Smooth muscle cell (in vitro differentiated cells): ENCODE measurements around the gene MSGN1. TPM values are rescaled to one million over a fixed set of nuclear protein-coding genes. Genes with fewer than 3 reads are reported as not detected.

ENCODE experiments used
- DNase-seq: peaks from one replicate; lab custom pipeline; 2025; ENCODE audit not compliant: unreplicated experiment; lab: John Stamatoyannopoulos, UW
- H2AFZ ChIP-seq: fragments of 200-600 bp; sonication (generic); 2 replicates; pipeline ENCODE4 v1.6.0; 2016; ENCODE audit warnings: antibody characterized with exemption, low read depth, mild to moderate bottlenecking
- H3F3A ChIP-seq: fragments of 200-600 bp; sonication (generic); 2 replicates; pipeline ENCODE4 v1.6.0; 2017; ENCODE audit warnings: antibody characterized with exemption, low read depth
- H3K27ac ChIP-seq: fragments of 200-600 bp; sonication (generic); 2 replicates; pipeline ENCODE4 v1.5.1; 2016; ENCODE audit warnings: low read depth, mild to moderate bottlenecking
- H3K27me3 ChIP-seq: fragments of 200-600 bp; sonication (generic); 2 replicates; pipeline ENCODE4 v1.6.1; 2016; ENCODE audit warnings: low read depth, mild to moderate bottlenecking
- H3K36me3 ChIP-seq: fragments of 200-600 bp; sonication (generic); 2 replicates; pipeline ENCODE4 v1.5.1; 2016; ENCODE audit warnings: low read depth
- H3K4me1 ChIP-seq: fragments of 200-600 bp; sonication (generic); 2 replicates; pipeline ENCODE4 v1.5.1; 2016; ENCODE audit warnings: low read depth
- H3K4me2 ChIP-seq: fragments of 200-600 bp; sonication (generic); 2 replicates; pipeline ENCODE4 v1.6.0; 2016; ENCODE audit warnings: mild to moderate bottlenecking
- H3K4me3 ChIP-seq: fragments of 200-600 bp; sonication (generic); 2 replicates; pipeline ENCODE4 v1.5.1; 2016; ENCODE audit warnings: mild to moderate bottlenecking
- H3K79me2 ChIP-seq: fragments of 200-600 bp; sonication (generic); 2 replicates; pipeline ENCODE4 v1.6.0; 2016; ENCODE audit warnings: low read depth, mild to moderate bottlenecking
- H3K9ac ChIP-seq: fragments of 200-600 bp; sonication (generic); 2 replicates; pipeline ENCODE4 v1.6.0; 2016; ENCODE audit warnings: low read depth
- H3K9me3 ChIP-seq: fragments of 200-600 bp; sonication (generic); replicated peaks from 2 replicates; pipeline ENCODE4 v1.5.1; 2016; ENCODE audit warnings: low read depth
- H4K20me1 ChIP-seq: fragments of 200-600 bp; sonication (generic); 2 replicates; pipeline ENCODE4 v1.6.0; 2016; ENCODE audit warnings: low read depth
- WGBS: methylation state at CpG from one replicate; pipeline ENCODE4 v1.1.7; 2016; ENCODE audit warnings: low lambda C conversion rate; 5-methylcytosine and 5-hydroxymethylcytosine counted together
- polyA plus RNA-seq: library from polyadenylated mRNA; unstranded; fragments of >200 nt; fragmentation: Nextera tagmentation; extraction: Ambion mirVana; gene quantifications from 2 replicates; pipeline ENCODE4 v1.2.1, GENCODE V29; 2016
- total RNA-seq: library from RNA; depleted of rRNA; stranded (reverse); fragments of >200 nt; gene quantifications from 2 replicates; pipeline ENCODE4 v1.2.3, GENCODE V29; 2014
- TF ChIP-seq, protein P1 (sequence below): fragments of 200-600 bp; sonication (generic); IDR thresholded peaks from 2 replicates; pipeline ENCODE4 v1.5.1; 2017; ENCODE audit warnings: borderline replicate concordance, mild to moderate bottlenecking, antibody characterized with exemption; ENCODE audit not compliant: insufficient read depth, poor library complexity, severe bottlenecking

The MSGN1 gene
- total and polyA plus RNA-seq, 2 experiments from 2014 or later: 0.56 TPM; not detected in 1

DNA sequence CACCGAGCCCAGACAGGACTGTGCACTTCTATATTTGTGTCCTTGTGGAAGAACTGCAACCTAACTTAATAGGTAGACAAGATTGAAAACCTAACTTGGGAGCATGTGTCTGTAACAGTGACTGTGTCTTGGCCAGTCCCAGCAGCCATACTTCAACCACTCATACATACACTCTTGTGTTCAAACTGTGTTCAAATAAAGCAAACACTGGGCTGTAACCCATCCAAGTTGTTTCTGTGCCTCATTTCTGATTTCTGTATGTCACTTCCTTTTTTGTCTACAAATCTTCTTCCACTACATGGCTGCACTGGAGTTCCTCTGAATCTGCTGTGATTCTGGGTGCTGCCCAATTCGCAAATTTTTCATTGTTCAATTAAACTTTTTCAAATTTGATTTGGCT lies 31.0 kb downstream of the MSGN1 start:
- H3K4me3 ChIP-seq: no peak overlapping the region
- no peaks in the 10 kb centered on the region for H3K9me3 ChIP-seq
- no peaks in the 10 kb centered on the region for H3F3A ChIP-seq
- H4K20me1 ChIP-seq: no peaks in the 10 kb centered on the region
- no peaks in the 10 kb centered on the region for H3K27me3 ChIP-seq
- peaks cover 9% of the 10 kb centered on the region for H3K4me1 ChIP-seq
- no peak overlapping the region for H3K4me2 ChIP-seq
- DNase-seq: no peak
- H3K36me3 ChIP-seq: no peaks in the 10 kb centered on the region
- TF ChIP-seq, protein P1, sequence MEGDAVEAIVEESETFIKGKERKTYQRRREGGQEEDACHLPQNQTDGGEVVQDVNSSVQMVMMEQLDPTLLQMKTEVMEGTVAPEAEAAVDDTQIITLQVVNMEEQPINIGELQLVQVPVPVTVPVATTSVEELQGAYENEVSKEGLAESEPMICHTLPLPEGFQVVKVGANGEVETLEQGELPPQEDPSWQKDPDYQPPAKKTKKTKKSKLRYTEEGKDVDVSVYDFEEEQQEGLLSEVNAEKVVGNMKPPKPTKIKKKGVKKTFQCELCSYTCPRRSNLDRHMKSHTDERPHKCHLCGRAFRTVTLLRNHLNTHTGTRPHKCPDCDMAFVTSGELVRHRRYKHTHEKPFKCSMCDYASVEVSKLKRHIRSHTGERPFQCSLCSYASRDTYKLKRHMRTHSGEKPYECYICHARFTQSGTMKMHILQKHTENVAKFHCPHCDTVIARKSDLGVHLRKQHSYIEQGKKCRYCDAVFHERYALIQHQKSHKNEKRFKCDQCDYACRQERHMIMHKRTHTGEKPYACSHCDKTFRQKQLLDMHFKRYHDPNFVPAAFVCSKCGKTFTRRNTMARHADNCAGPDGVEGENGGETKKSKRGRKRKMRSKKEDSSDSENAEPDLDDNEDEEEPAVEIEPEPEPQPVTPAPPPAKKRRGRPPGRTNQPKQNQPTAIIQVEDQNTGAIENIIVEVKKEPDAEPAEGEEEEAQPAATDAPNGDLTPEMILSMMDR: no peak
- no peak overlapping the region for H3K27ac ChIP-seq
- 90% methylated on average over 2 of the region's 2 CpGs for WGBS
- H2AFZ ChIP-seq: no peak overlapping the region
- H3K79me2 ChIP-seq: no peaks in the 10 kb centered on the region
- no peak overlapping the region for H3K9ac ChIP-seq

DNA sequence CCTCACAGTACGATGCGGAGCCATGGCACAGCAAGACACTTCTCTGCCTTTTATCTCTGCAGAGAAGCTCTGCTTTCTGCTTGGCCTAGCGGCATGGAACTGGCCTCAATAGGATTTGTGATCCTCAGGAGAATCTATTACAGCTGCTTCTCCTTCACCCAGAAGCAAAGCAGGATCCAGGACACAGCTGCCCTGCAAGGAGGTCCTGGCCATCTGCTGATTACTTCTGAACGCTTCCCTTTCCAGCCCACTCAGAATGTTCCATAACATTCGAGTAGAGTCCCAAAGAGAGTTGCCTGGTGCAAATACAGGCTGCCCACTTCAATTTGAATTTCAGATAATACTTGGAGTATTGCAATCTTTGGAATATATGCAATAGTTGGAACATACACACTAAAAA lies 33.0 kb downstream of the MSGN1 start:
- WGBS: 61% methylated on average over 5 of the region's 5 CpGs
- no peaks in the 10 kb centered on the region for H3K27me3 ChIP-seq

DNA sequence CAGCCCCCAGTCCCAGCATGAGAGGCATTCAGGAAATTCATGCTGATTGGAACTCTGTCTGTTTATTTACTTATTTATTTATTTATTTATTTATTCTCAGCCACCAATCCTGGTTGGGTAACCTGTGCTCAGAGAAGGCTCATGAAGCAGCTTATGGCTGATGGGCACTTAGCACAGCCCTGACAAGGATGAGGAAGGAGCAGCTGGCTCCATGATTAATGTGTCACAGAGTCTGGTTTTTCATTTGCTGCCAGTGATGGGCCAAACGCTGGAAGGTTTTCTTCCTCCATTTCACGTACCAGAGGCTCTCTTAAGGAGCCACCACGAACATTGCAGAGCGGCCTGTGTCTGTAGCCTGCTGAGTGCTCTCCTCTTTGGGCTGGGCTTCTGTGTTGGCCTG lies 33.9 kb downstream of the MSGN1 start:
- Histone ChIP-seq H3K4me3 (no peak overlapping the region), H3F3A (no peaks in the 10 kb centered on the region), H3K27me3 (peaks cover 4% of the 10 kb centered on the region), H3K9me3 (no peaks in the 10 kb centered on the region), H3K4me2 (no peak overlapping the region), H3K9ac (no peak overlapping the region), H3K4me1 (peaks cover 9% of the 10 kb centered on the region), H3K27ac (no peak overlapping the region), H3K36me3 (no peaks in the 10 kb centered on the region), H2AFZ (no peak overlapping the region), H3K79me2 (no peaks in the 10 kb centered on the region), H4K20me1 (no peaks in the 10 kb centered on the region)
- TF ChIP-seq, protein P1: no peak
- 84% methylated on average over 4 of the region's 4 CpGs for WGBS
- no peak for DNase-seq

More for the DNA sequence above, 33.0 kb downstream of the MSGN1 start:
- TF ChIP-seq, protein P1: no peak
- Histone ChIP-seq H4K20me1 (no peaks in the 10 kb centered on the region), H3K4me3 (no peak overlapping the region), H3K9me3 (no peaks in the 10 kb centered on the region), H3K4me1 (peaks cover 9% of the 10 kb centered on the region), H2AFZ (no peak overlapping the region), H3F3A (no peaks in the 10 kb centered on the region), H3K79me2 (no peaks in the 10 kb centered on the region), H3K27ac (no peak overlapping the region), H3K4me2 (peak overlapping the region; percentile 21), H3K36me3 (no peaks in the 10 kb centered on the region), H3K9ac (no peak overlapping the region)
- no peak for DNase-seq

DNA sequence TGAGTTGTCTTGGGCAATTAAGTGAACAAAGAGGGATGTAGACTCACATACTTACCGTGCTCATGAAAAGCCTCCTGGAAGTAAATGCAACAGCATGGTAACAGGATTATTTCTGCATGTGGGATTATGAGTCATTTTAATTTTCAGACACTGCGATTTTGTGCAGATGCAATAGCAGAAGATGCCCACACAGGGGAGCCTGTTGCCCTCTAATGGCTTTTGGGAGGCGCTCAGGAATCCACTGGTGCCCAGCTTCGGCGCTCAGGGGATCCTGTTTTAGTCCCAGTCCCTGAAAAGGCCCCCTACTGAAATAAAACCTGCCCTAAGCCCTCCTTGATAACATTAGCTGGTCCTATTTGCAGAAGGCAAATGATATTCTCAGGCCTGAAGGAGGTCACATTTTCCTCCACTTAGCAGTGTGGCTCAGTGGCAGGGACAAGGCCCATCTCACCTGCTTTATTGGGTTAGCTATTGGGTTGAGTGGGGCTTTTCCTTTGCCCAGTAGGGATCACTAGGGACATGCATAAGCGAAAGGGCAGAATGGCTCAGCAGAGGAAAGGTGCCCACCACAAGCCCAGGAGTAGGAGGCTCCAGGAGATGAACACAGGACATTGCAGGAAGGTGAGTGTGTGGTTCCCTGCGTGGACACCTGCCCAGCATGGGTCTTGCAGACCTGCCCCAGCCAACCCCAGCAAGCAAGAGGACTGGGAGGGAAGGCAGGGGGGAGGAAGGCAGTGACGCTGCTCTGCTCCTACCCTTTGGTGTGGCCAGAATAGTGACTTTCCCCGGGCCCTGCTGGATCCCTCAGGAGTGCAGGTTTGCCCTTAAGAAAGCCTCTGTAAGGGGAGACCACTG lies 35.7 kb downstream of the MSGN1 start:
- 48% methylated on average over 9 of the region's 9 CpGs for WGBS
- H3K4me2 ChIP-seq: no peak overlapping the region
- H3K27ac ChIP-seq: no peak overlapping the region

More for the DNA sequence above, 35.7 kb downstream of the MSGN1 start:
- H3K79me2 ChIP-seq: no peaks in the 10 kb centered on the region
- peak; percentile 6 for DNase-seq
- H3K9ac ChIP-seq: no peak overlapping the region
- H2AFZ ChIP-seq: no peak overlapping the region
- H3K36me3 ChIP-seq: no peaks in the 10 kb centered on the region
- no peak overlapping the region for H3K4me3 ChIP-seq
- peaks cover 9% of the 10 kb centered on the region for H3K4me1 ChIP-seq
- H3K9me3 ChIP-seq: no peaks in the 10 kb centered on the region
- H3K27me3 ChIP-seq: peaks cover 9% of the 10 kb centered on the region
- no peaks in the 10 kb centered on the region for H4K20me1 ChIP-seq
- TF ChIP-seq, protein P1: peak; percentile 94
- H3F3A ChIP-seq: no peaks in the 10 kb centered on the region
